Uterus (tissue), 2 donors: ENCODE results near the gene CERS6.
"Not testable (repeated sequence)": the region's sequence is repeated elsewhere in the genome, so short reads cannot be mapped to it uniquely, and the experiment has no call there.

Experiments used
- CTCF ChIP-seq, 4 experiments: fragments of 200-600 bp in 2 of 4; fragments of 450-650 bp in 2 of 4; sonication (generic) in 2 of 4; IDR thresholded peaks; one replicate each; pipeline ENCODE4 v1.5.1; 2016 to 2019; ENCODE audit warnings: antibody characterized with exemption in 4 of 4, mild to moderate bottlenecking in 2 of 4, moderate library complexity in 1 of 4
- POLR2A ChIP-seq, 2 donors: fragments of 450-650 bp; IDR thresholded peaks; one replicate each; pipeline ENCODE4 v1.6.1; 2016; ENCODE audit warnings: antibody characterized with exemption in 2 of 2, mild to moderate bottlenecking in 1 of 2, moderate library complexity in 1 of 2

GRCh38 chr2:168493219-168493618 is 37.1 kb downstream of the CERS6 start:
- TF ChIP-seq CTCF, POLR2A (IDR thresholded peaks at IDR 0.05): not testable (repeated sequence)
